Lower lobe of right lung (tissue), 2 donors: ENCODE measurements around the gene TRAF7. TPM values are rescaled to one million over a fixed set of nuclear protein-coding genes. Genes with fewer than 3 reads are reported as not detected.

Experiments used
- ATAC-seq, 2 donors: fragments of 200-7000 bp; cut with Tn5 transposase; one replicate each; pipeline ENCODE4 v1.9.1; 2020 to 2022; ENCODE audit warnings: mild to moderate bottlenecking in 2 of 2, moderate library complexity in 2 of 2
- DNase-seq: peaks from one replicate; pipeline ENCODE4 v3.0.0-alpha.2; 2020
- H3K27ac ChIP-seq: fragments of 200-600 bp; one replicate; pipeline ENCODE4 v1.8.0; 2022
- H3K27me3 ChIP-seq: fragments of 200-600 bp; one replicate; pipeline ENCODE4 v1.8.0; 2022; ENCODE audit warnings: low read depth
- H3K36me3 ChIP-seq: fragments of 200-600 bp; one replicate; pipeline ENCODE4 v1.8.0; 2022; ENCODE audit warnings: mild to moderate bottlenecking
- H3K4me1 ChIP-seq: fragments of 200-600 bp; one replicate; pipeline ENCODE4 v1.8.0; 2022
- H3K4me3 ChIP-seq: fragments of 200-600 bp; one replicate; pipeline ENCODE4 v1.8.0; 2022; ENCODE audit warnings: mild to moderate bottlenecking
- H3K9me3 ChIP-seq: fragments of 200-600 bp; one replicate; pipeline ENCODE4 v1.8.0; 2022
- CTCF ChIP-seq: fragments of 200-600 bp; IDR thresholded peaks from one replicate; pipeline ENCODE4 v1.8.0; 2022; ENCODE audit warnings: antibody characterized with exemption, mild to moderate bottlenecking
- intact Hi-C: fragments of 100-400 bp; cut with DNase I; formaldehyde crosslinking; loops from one replicate; pipeline ENCODE4 v1.11.0; 2022
- total RNA-seq: library from RNA; stranded (reverse); fragmentation: NEBNext Ultra II Directional; extraction: Animal tissue kit (Norgen Biotek cat#: 25700); gene quantifications from one replicate; pipeline ENCODE4 v1.2.1, GENCODE V29; 2021
- donor health status: DM: no; HTN: yes; CAD: no; lungs with severe emphysema.

TRAF7 gene
- total RNA-seq, 1 donor from 2014 or later = 61.9 TPM

GRCh38 chr16:2184346-2184745, 28.8 kb downstream of the TRAF7 start:
- H3K27ac ChIP-seq = no peak overlapping the region
- no peak overlapping the region for H3K4me3 ChIP-seq
- no peak for TF ChIP-seq CTCF
- no peaks in the 10 kb centered on the region for H3K36me3 ChIP-seq
- H3K4me1 ChIP-seq = no peaks in the 10 kb centered on the region
- no peaks in the 10 kb centered on the region for H3K27me3 ChIP-seq
- DNase-seq (no peak), ATAC-seq (no peak)
- intact Hi-C loops = no loop called here
- H3K9me3 ChIP-seq = no peaks in the 10 kb centered on the region

- ATAC-seq (no peak), DNase-seq (no peak)
- Histone ChIP-seq H3K36me3 (no peaks in the 10 kb centered on the region), H3K27ac (no peak overlapping the region), H3K9me3 (no peaks in the 10 kb centered on the region), H3K4me1 (no peaks in the 10 kb centered on the region), H3K4me3 (no peak overlapping the region), H3K27me3 (no peaks in the 10 kb centered on the region)
- intact Hi-C loops = no loop called here
- TF ChIP-seq CTCF = no peak
Observed at GRCh38 chr16:2184962-2185361, 29.4 kb downstream of the TRAF7 start.

GRCh38 chr16:2186064-2186463, 30.5 kb downstream of the TRAF7 start:
- ATAC-seq = no peak

GRCh38 chr16:2186505-2186904, 30.9 kb downstream of the TRAF7 start:
- intact Hi-C loops = no loop called here
- DNase-seq (no peak), ATAC-seq (no peak)
- Histone ChIP-seq H3K27me3 (no peaks in the 10 kb centered on the region), H3K27ac (no peak overlapping the region), H3K4me3 (no peak overlapping the region), H3K36me3 (no peaks in the 10 kb centered on the region), H3K9me3 (no peaks in the 10 kb centered on the region), H3K4me1 (no peaks in the 10 kb centered on the region)
- TF ChIP-seq CTCF = no peak

More at GRCh38 chr16:2186064-2186463, 30.5 kb downstream of the TRAF7 start:
- Histone ChIP-seq H3K27me3 (no peaks in the 10 kb centered on the region), H3K9me3 (no peaks in the 10 kb centered on the region), H3K27ac (no peak overlapping the region), H3K4me1 (no peaks in the 10 kb centered on the region), H3K36me3 (no peaks in the 10 kb centered on the region), H3K4me3 (no peak overlapping the region)
- no peak for DNase-seq
- intact Hi-C loops = no loop called here
- no peak for TF ChIP-seq CTCF

- Histone ChIP-seq H3K27me3 (no peaks in the 10 kb centered on the region), H3K36me3 (no peaks in the 10 kb centered on the region), H3K4me1 (no peaks in the 10 kb centered on the region), H3K27ac (no peak overlapping the region), H3K4me3 (no peak overlapping the region), H3K9me3 (no peaks in the 10 kb centered on the region)
- intact Hi-C loops = no loop called here
- DNase-seq (no peak), ATAC-seq (no peak)
- TF ChIP-seq CTCF = no peak
Observed at GRCh38 chr16:2187212-2187611, 31.6 kb downstream of the TRAF7 start.

DNA sequence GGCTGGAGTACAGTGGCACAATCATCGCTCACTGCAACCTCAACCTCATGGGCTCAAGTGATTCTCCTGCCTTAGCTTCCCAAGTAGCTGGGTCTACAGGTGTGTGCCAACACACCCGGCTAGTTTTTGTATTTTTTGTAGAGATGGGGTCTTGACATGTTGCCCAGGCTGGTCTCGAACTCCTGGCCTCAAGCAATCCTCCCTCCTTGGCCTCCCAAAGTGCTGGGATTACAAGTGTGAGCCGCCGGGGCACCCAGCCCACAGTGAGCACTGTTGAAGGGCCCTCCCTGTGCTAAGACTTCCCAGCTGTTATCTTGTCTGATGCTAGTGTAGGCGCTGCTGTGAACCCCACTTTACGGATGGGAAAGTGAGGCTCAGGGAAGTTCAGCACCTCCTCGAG, 32.8 kb downstream of the TRAF7 start:
- no peak overlapping the region for H3K4me3 ChIP-seq
- no peak for TF ChIP-seq CTCF
- no peak overlapping the region for H3K27ac ChIP-seq
- DNase-seq (no peak), ATAC-seq (no peak)
- no peaks in the 10 kb centered on the region for H3K9me3 ChIP-seq
- no peaks in the 10 kb centered on the region for H3K4me1 ChIP-seq
- intact Hi-C loops = no loop called here
- no peaks in the 10 kb centered on the region for H3K27me3 ChIP-seq
- H3K36me3 ChIP-seq = no peaks in the 10 kb centered on the region
